ENCODE results near the gene PLEKHN1. TPM values are rescaled to one million over a fixed set of nuclear protein-coding genes. Genes with fewer than 3 reads are reported as not detected.

The PLEKHN1 gene
- total RNA-seq, 2 donors from 2014 or later = 1.5 to 4.6 TPM

DNA sequence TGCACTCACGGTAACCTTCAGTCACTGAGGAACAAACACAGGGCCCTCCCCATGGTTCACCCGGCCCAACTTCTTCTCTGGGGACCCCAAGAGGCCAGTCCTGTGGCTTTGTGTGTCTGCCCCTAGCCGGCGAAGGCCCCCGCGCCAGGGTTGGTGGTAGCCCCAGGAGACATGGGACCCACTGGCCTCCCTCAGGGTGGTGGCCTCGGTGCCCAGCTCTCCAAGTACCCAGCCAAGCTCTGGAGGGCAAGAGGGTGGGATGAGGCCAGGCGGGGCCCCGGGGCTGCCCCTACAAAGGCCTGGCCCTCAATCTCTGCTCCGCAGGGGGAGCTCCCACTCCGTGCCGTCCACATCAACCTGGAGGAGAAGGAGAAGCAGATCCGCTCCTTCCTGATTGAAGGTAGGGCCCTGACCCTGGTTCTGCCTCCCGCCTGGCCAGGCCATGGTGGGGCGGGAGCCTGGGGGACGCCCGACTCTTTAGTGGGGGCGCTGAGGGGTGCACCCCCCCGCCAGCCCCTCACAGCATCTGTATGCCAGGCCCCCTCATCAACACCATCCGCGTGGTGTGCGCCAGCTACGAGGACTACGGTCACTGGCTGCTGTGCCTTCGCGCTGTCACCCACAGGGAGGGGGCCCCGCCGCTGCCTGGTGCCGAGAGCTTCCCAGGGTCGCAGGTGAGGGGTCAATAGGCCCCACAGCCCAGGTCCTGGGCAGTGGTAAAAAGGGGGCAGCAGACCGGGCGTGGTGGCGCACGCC is 5.6 kb downstream of the PLEKHN1 start:
- Histone ChIP-seq H3K4me1 (ENCODE audit: control insufficient read depth, insufficient read depth, low read length) (no peaks in the 10 kb centered on the region), H3K9me3 (ENCODE audit: control insufficient read depth, low read length) (no peaks in the 10 kb centered on the region), H3K27me3 (ENCODE audit: control insufficient read depth, insufficient read depth, low read length, poor library complexity, severe bottlenecking) (peaks cover 54% of the 10 kb centered on the region), H3K4me3 (ENCODE audit: low read length) (no peak overlapping the region), H3K9ac (ENCODE audit: extremely low read depth, low read length, poor library complexity, severe bottlenecking) (no peak overlapping the region), H3K36me3 (ENCODE audit: control insufficient read depth, insufficient read depth, low read length) (no peaks in the 10 kb centered on the region), H3K27ac (ENCODE audit: low read depth, low read length) (no peak overlapping the region)
- no peaks in the 10 kb centered on the region for H3K4me1 Mint-ChIP-seq
- TF ChIP-seq, protein P1, sequence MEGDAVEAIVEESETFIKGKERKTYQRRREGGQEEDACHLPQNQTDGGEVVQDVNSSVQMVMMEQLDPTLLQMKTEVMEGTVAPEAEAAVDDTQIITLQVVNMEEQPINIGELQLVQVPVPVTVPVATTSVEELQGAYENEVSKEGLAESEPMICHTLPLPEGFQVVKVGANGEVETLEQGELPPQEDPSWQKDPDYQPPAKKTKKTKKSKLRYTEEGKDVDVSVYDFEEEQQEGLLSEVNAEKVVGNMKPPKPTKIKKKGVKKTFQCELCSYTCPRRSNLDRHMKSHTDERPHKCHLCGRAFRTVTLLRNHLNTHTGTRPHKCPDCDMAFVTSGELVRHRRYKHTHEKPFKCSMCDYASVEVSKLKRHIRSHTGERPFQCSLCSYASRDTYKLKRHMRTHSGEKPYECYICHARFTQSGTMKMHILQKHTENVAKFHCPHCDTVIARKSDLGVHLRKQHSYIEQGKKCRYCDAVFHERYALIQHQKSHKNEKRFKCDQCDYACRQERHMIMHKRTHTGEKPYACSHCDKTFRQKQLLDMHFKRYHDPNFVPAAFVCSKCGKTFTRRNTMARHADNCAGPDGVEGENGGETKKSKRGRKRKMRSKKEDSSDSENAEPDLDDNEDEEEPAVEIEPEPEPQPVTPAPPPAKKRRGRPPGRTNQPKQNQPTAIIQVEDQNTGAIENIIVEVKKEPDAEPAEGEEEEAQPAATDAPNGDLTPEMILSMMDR (conservative IDR thresholded peaks at IDR 0.05) = no peak
- no peaks in the 10 kb centered on the region for H3K36me3 Mint-ChIP-seq (ENCODE audit: low read depth)
- DNase-seq = no peak
- H3K9me3 Mint-ChIP-seq = no peaks in the 10 kb centered on the region
- no peak overlapping the region for H3K27ac Mint-ChIP-seq
- no peak overlapping the region for H3K4me3 Mint-ChIP-seq
- peaks cover 45% of the 10 kb centered on the region for H3K27me3 Mint-ChIP-seq (ENCODE audit: insufficient read depth)
- WGBS, 2 experiments (ENCODE audit: insufficient coverage in 1 of 2, insufficient read length in 1 of 2) = 92% methylated on average over 20 to 34 of the region's 34 CpGs

DNA sequence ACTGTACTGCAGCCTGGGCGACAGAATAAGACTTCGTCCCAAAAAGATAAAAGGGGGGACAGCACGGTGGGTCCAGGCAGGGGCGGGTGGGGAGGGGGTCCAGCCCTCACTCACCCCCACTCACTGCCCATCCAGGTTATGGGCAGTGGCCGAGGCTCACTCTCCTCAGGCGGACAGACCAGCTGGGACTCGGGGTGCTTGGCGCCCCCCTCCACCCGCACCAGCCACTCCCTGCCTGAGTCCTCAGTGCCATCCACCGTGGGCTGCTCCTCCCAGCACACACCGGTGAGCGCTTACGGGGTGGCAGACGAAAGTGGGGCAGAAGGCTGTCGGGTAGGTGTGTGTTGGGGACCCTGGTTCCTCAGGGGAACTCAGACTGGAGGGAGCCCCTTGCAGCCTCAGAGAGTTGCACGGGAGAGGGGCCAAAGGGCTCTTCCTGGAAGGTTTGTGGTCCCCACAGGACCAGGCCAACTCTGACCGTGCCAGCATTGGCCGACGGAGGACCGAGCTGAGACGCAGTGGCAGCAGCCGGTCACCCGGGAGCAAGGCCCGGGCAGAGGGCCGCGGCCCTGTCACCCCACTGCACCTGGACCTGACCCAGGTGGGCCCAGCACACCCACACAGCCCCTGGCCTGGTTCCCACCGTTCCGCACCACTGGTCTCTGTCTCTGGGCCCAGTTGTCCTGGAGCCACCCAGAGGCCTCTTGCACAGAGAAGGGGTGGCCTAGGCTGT is 6.6 kb downstream of the PLEKHN1 start:
- no peak overlapping the region for H3K27ac ChIP-seq (ENCODE audit: low read depth, low read length)
- Mint-ChIP-seq H3K4me3 (no peak overlapping the region), H3K27ac (no peak overlapping the region), H3K9me3 (no peaks in the 10 kb centered on the region), H3K36me3 (ENCODE audit: low read depth) (no peaks in the 10 kb centered on the region), H3K27me3 (ENCODE audit: insufficient read depth) (peaks cover 35% of the 10 kb centered on the region), H3K4me1 (no peaks in the 10 kb centered on the region)
- no peak overlapping the region for H3K4me3 ChIP-seq (ENCODE audit: low read length)
- TF ChIP-seq, protein P1 (conservative IDR thresholded peaks at IDR 0.05) = no peak
- H3K9me3 ChIP-seq (ENCODE audit: control insufficient read depth, low read length) = no peaks in the 10 kb centered on the region
- no peak overlapping the region for H3K9ac ChIP-seq (ENCODE audit: extremely low read depth, low read length, poor library complexity, severe bottlenecking)
- H3K27me3 ChIP-seq (ENCODE audit: control insufficient read depth, insufficient read depth, low read length, poor library complexity, severe bottlenecking) = peaks cover 45% of the 10 kb centered on the region
- 84 to 91% methylated on average over 15 to 28 of the region's 28 CpGs for WGBS, 2 experiments (ENCODE audit: insufficient coverage in 1 of 2, insufficient read length in 1 of 2)
- H3K4me1 ChIP-seq (ENCODE audit: control insufficient read depth, insufficient read depth, low read length) = no peaks in the 10 kb centered on the region
- no peaks in the 10 kb centered on the region for H3K36me3 ChIP-seq (ENCODE audit: control insufficient read depth, insufficient read depth, low read length)
- DNase-seq = no peak

DNA sequence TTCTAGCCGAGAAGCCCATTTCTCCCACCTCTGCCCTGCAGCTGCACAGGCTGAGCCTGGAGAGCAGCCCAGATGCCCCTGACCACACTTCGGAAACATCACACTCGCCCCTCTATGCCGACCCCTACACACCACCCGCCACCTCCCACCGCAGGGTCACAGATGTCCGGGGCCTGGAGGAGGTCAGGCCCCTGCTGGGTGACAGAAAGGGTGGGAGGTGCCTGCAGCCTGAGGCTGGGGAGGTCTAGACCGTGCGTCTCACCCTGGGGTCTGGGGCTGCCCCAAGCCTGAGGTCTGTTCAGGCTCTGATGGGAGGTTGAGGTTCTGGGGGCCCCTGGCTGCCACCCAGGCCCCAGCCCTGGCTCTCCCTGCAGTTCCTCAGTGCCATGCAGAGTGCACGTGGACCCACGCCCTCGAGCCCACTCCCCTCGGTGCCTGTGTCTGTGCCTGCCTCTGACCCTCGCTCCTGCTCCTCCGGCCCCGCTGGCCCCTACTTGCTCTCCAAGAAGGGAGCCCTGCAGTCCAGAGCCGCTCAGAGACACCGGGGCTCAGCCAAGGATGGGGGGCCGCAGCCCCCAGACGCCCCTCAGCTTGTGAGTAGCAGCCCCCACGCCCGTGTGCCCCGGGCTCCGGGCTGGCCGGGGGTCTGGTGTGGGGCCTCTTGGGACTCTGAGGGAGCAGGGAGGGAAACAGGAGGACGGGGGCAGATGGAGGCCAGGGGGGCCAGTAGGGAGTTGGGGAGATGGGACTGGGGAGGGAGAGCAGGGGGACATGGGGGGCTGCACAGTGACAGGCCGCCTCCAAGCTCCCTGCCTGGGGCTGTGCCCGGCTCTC is 7.4 kb downstream of the PLEKHN1 start:
- Histone ChIP-seq H3K4me3 (ENCODE audit: low read length) (no peak overlapping the region), H3K27ac (ENCODE audit: low read depth, low read length) (no peak overlapping the region), H3K4me1 (ENCODE audit: control insufficient read depth, insufficient read depth, low read length) (no peaks in the 10 kb centered on the region), H3K9me3 (ENCODE audit: control insufficient read depth, low read length) (no peaks in the 10 kb centered on the region), H3K9ac (ENCODE audit: extremely low read depth, low read length, poor library complexity, severe bottlenecking) (no peak overlapping the region), H3K36me3 (ENCODE audit: control insufficient read depth, insufficient read depth, low read length) (no peaks in the 10 kb centered on the region), H3K27me3 (ENCODE audit: control insufficient read depth, insufficient read depth, low read length, poor library complexity, severe bottlenecking) (peaks cover 37% of the 10 kb centered on the region)
- TF ChIP-seq, protein P1 (conservative IDR thresholded peaks at IDR 0.05) = no peak
- DNase-seq = no peak
- H3K4me3 Mint-ChIP-seq = no peak overlapping the region
- no peaks in the 10 kb centered on the region for H3K4me1 Mint-ChIP-seq
- H3K9me3 Mint-ChIP-seq = peaks cover 5% of the 10 kb centered on the region
- WGBS, 2 experiments (ENCODE audit: insufficient coverage in 1 of 2, insufficient read length in 1 of 2) = 87 to 89% methylated on average over 19 to 28 of the region's 28 CpGs
- H3K36me3 Mint-ChIP-seq (ENCODE audit: low read depth) = peaks cover 3% of the 10 kb centered on the region
- peaks cover 32% of the 10 kb centered on the region for H3K27me3 Mint-ChIP-seq (ENCODE audit: insufficient read depth)
- H3K27ac Mint-ChIP-seq = no peak overlapping the region
